K562 (cell line): ENCODE results near the gene TENT4B. TPM values are rescaled to one million over a fixed set of nuclear protein-coding genes. Genes with fewer than 3 reads are reported as not detected.
A peak's percentile ranks its signal among the peaks of the same experiment; 100 is the strongest.

Experiments
- ATAC-seq: fragments of 200-7000 bp; cut with Tn5 transposase; 3 replicates; pipeline ENCODE4 v1.9.1; 2020; ENCODE audit warnings: moderate library complexity
- BruUV-seq: library from RNA; stranded (reverse); fragments of 400-500 nt; replicated peaks from 2 replicates; lab custom pipeline; 2021; lab: Mats Ljungman, UMichigan
- CTCF ChIA-PET: fragments of 300-600 bp; formaldehyde crosslinking; extraction: SDS; loops from one replicate; lab custom pipeline; 2021; ENCODE audit warnings: low intra/inter-chr PET ratio; lab: Yijun Ruan, JAX
- POLR2A ChIA-PET: fragments of 300-600, 350-650 bp; sonication (Branson Sonifier 250); formaldehyde crosslinking; extraction: SDS; loops from one replicate; lab custom pipeline; 2021; ENCODE audit warnings: antibody characterized with exemption, inconsistent platforms; lab: Yijun Ruan, JAX
- DNase-seq, 4 experiments: peaks; one replicate each; pipeline versions ENCODE4 v3.0.0 to v3.0.0-alpha.2; 2011 to 2018; ENCODE audit warnings: low spot score in 3 of 4, mixed read lengths in 3 of 4; ENCODE audit errors: extremely low read depth in 1 of 4
- FAIRE-seq: peaks from 2 replicates; lab custom pipeline; 2011; peaks lifted over from hg19 to GRCh38; lab: Jason Lieb, UNC
- H2AFZ ChIP-seq: 2 replicates; pipeline ENCODE4 v1.6.0; 2011; ENCODE audit warnings: low read depth, low read length, control low read depth, inconsistent platforms
- H3K27ac ChIP-seq: fragments of 200-600 bp; 3 replicates; pipeline ENCODE4 v1.8.0; 2011; ENCODE audit warnings: low read depth, mild to moderate bottlenecking, control low read depth, inconsistent platforms, low read length, moderate library complexity, mixed read lengths; ENCODE audit errors: extremely low read depth
- H3K27me3 ChIP-seq, 2 experiments: fragments of 300-600 bp in 1 of 2; 2 replicates in 1 of 2; 3 replicates in 1 of 2; pipeline versions ENCODE4 v1.6.0 to v1.8.0; 2011; ENCODE audit warnings: inconsistent platforms in 2 of 2, low read length in 2 of 2, mild to moderate bottlenecking in 1 of 2, mixed read lengths in 1 of 2, moderate library complexity in 1 of 2; ENCODE audit not compliant: control insufficient read depth in 2 of 2, insufficient read depth in 2 of 2
- H3K36me3 ChIP-seq: fragments of 300-600 bp; 3 replicates; pipeline ENCODE4 v1.8.0; 2011; ENCODE audit warnings: mild to moderate bottlenecking, low read length, inconsistent platforms; ENCODE audit not compliant: control insufficient read depth, insufficient read depth
- H3K4me1 ChIP-seq, 2 experiments: fragments of 200-600 bp in 1 of 2; replicated peaks in 1 of 2; 2 replicates in 1 of 2; 3 replicates in 1 of 2; pipeline versions ENCODE4 v1.5.1 to v1.8.0; 2011; ENCODE audit warnings: inconsistent platforms in 2 of 2, low read length in 2 of 2, mild to moderate bottlenecking in 1 of 2, mixed read lengths in 1 of 2, moderate library complexity in 1 of 2; ENCODE audit not compliant: control insufficient read depth in 2 of 2, insufficient read depth in 2 of 2
- H3K4me2 ChIP-seq: 2 replicates; pipeline ENCODE4 v1.6.1; 2011; ENCODE audit warnings: low read length, control low read depth, inconsistent platforms, mixed read lengths; ENCODE audit not compliant: insufficient read depth
- H3K4me3 ChIP-seq: fragments of 200-600 bp; sonication (generic), shearing (Covaris generic); 2 replicates; pipeline ENCODE4 v1.5.1; 2016; ENCODE audit warnings: control low read depth, inconsistent platforms
- H3K79me2 ChIP-seq: fragments of 200-600 bp; 3 replicates; pipeline ENCODE4 v1.8.0; 2011; ENCODE audit warnings: low read length, inconsistent platforms; ENCODE audit not compliant: control insufficient read depth, insufficient read depth
- H3K9ac ChIP-seq, 2 experiments: 2 replicates each; pipeline versions ENCODE4 v1.6.0 to v1.6.1; 2011; ENCODE audit warnings: low read depth in 2 of 2, low read length in 2 of 2, control low read depth in 1 of 2, inconsistent platforms in 1 of 2, mild to moderate bottlenecking in 1 of 2, mixed read lengths in 1 of 2; ENCODE audit not compliant: insufficient read depth in 1 of 2
- H3K9me1 ChIP-seq: one replicate; pipeline ENCODE4 v1.6.0; 2011; ENCODE audit warnings: inconsistent platforms, mild to moderate bottlenecking, low read length, moderate library complexity; ENCODE audit not compliant: control insufficient read depth, insufficient read depth
- H3K9me3 ChIP-seq: replicated peaks from 2 replicates; pipeline ENCODE4 v1.5.1; 2011; ENCODE audit warnings: low read depth, low read length, inconsistent platforms; ENCODE audit not compliant: control insufficient read depth, insufficient read depth
- H4K20me1 ChIP-seq: replicated peaks from 2 replicates; pipeline ENCODE4 v1.6.1; 2011; ENCODE audit warnings: low read length, inconsistent platforms, mixed read lengths; ENCODE audit not compliant: control insufficient read depth, insufficient read depth
- CEBPB ChIP-seq: fragments of 450-650 bp; IDR thresholded peaks from 2 replicates; pipeline ENCODE4 v1.6.1; 2016; ENCODE audit warnings: missing genetic modification characterization, missing compliant biosample characterization
- CREB1 ChIP-seq, 2 experiments: sonication (generic) in 1 of 2; formaldehyde crosslinking in 1 of 2; IDR thresholded peaks; 2 replicates each; pipeline versions ENCODE4 v1.6.1 to v1.8.0; 2012 to 2022; ENCODE audit warnings: inconsistent platforms in 1 of 2, mild to moderate bottlenecking in 1 of 2, missing genetic modification reagents in 1 of 2, moderate library complexity in 1 of 2
- PKNOX1 ChIP-seq: fragments of 450-650 bp; IDR thresholded peaks from 2 replicates; pipeline ENCODE4 v1.6.1; 2016
- YBX1 ChIP-seq: fragments of 450-650 bp; IDR thresholded peaks from 2 replicates; pipeline ENCODE4 v1.7.1; 2016; ENCODE audit warnings: mild to moderate bottlenecking
- WGBS: fragments of 100-300 bp; shearing (Covaris generic); methylation state at CpG from one replicate; pipeline ENCODE4 v1.1.6; 2016; ENCODE audit warnings: low coverage, mixed read lengths; ENCODE audit not compliant: insufficient coverage; ENCODE audit errors: missing lambda C conversion rate; 5-methylcytosine and 5-hydroxymethylcytosine counted together
- in situ Hi-C: fragments of 300-500 bp; cut with MboI; formaldehyde crosslinking; loops from 4 replicates; pipeline ENCODE4 v1.15.0; 2018; ENCODE audit warnings: inconsistent platforms, mixed read lengths
- intact Hi-C: fragments of 100-400 bp; cut with micrococcal nuclease; formaldehyde crosslinking; loops from 2 replicates; pipeline ENCODE4 v1.14.2; 2022
- polyA plus RNA-seq, 8 experiments: library from polyadenylated mRNA; depleted of rRNA in 4 of 8; stranded (reverse) in 5 of 8; unstranded in 3 of 8; fragments of >200 nt; fragmentation: Nextera tagmentation in 2 of 8; fragmentation: Illumina TruSeq in 1 of 8; extraction: Ambion mirVana in 2 of 8; extraction: Trizol in 1 of 8; gene quantifications; 2 replicates each; pipeline versions ENCODE4 v1.2.1 to v1.2.3, GENCODE V29; 2011 to 2014; ENCODE audit warnings: inconsistent platforms in 1 of 8, missing spikeins in 1 of 8
- total RNA-seq, 7 experiments: library from RNA; depleted of rRNA in 6 of 7; stranded (reverse); fragments of >200 nt in 6 of 7; fragmentation: Illumina TruSeq in 2 of 7; extraction: Trizol in 2 of 7; gene quantifications; 2 replicates each; pipeline versions ENCODE4 v1.2.1 to v1.2.3, GENCODE V29; 2011 to 2021; ENCODE audit warnings: low replicate concordance in 1 of 7
- TF ChIP-seq, protein P1 (sequence below): fragments of 450-650 bp; formaldehyde crosslinking; IDR thresholded peaks from 2 replicates; pipeline ENCODE4 v1.4.0; 2020; ENCODE audit warnings: mild to moderate bottlenecking

The TENT4B gene
- total and polyA plus RNA-seq, 9 of the 15 experiments (the other 6 are each of a cell fraction or from before 2014, with no cell fraction given): 5.2 to 8.4 (median 7.0) TPM

DNA sequence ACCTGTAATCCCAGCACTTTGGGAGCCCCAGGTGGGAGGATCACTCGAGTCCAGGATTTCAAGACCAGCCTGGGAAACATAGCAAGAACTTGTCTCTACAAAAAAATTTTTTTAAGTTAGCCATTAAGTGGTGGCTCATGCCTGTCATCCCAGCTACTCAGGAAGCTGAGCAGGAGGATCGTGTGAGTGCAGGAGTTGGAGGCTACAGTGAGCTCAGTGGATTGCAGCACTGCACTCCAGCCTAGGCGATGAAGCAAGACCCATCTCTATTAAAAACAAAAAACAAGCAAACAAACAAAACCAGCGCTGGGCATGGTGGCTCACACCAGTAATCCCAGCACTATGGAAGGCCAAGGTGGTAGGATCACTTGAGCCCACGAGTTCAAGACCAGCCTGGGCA is 49.3 kb upstream of the TENT4B start:
- DNase-seq (no peak), ATAC-seq (no peak), FAIRE-seq (no peak)
- Histone ChIP-seq H3K79me2 (no peaks in the 10 kb centered on the region), H4K20me1 (no peaks in the 10 kb centered on the region), H3K9me3 (no peaks in the 10 kb centered on the region), H3K27ac (no peak overlapping the region), H3K27me3 (no peaks in the 10 kb centered on the region), H2AFZ (no peak overlapping the region), H3K9me1 (no peaks in the 10 kb centered on the region), H3K4me3 (no peak overlapping the region), H3K4me2 (no peak overlapping the region), H3K9ac (no peak overlapping the region), H3K4me1 (no peaks in the 10 kb centered on the region), H3K36me3 (peaks cover 66% of the 10 kb centered on the region; the same call in 2 of the 3 replicates)
- intact Hi-C loops: no loop called here
- ChIA-PET POLR2A (no interaction called here), CTCF (no interaction called here)
- in situ Hi-C loops: no loop called here
- 86% methylated on average over 5 of the region's 5 CpGs for WGBS
- BruUV-seq: no TSS peak
- no peak for TF ChIP-seq CREB1 (IDR thresholded peaks at IDR 0.05)
- no peak for TF ChIP-seq CREB1 (CRISPR knock-in tag; IDR thresholded peaks at IDR 0.05)
- TF ChIP-seq CEBPB (tag): peak; percentile 30
- TF ChIP-seq YBX1: no peak

DNA sequence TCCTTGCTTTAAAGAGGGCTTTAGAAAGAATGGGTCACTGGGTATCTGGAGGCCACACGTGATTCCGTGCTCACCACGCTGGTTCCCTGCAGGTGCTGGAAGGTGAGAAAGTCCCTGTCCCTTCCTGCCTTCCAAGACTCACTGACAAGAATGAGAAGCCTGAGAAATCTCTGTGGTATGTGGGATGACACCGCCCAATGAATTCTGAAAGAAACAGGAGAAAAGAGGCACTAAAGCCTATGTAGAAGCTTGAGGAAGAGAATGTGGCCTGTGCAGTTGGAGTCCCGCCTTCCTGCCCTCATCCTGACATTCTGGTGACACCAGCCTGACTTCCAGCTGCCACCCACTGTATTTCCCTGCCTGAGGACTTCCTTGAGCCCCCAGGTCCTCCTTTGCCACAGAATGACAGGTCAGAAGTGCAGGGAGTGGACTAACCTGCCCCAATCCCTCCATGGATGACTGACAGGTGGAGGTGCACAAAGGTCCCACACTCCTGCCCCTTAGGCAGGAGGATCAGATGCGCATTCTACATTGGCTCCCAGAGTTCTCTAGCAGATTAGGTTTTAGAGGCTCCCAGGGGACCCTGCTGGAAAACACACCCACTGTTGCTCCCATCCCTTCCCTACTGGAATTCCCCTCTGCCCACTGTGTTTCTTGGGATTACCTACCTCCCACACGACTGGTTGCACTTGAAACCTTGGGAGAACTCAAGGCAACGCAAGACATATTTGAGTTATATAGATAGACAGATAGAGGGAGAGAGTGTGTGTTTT is 38.6 kb upstream of the TENT4B start:
- FAIRE-seq: no peak
- intact Hi-C loops: no loop called here
- CTCF ChIA-PET: no interaction called here

More for the DNA sequence above, 38.6 kb upstream of the TENT4B start:
- H4K20me1 ChIP-seq: no peaks in the 10 kb centered on the region
- no peaks in the 10 kb centered on the region for H3K79me2 ChIP-seq
- H3K27me3 ChIP-seq: peaks cover 8 to 25% of the 10 kb centered on the region in 2 experiments
- DNase-seq (no peak), ATAC-seq (no peak)
- H3K4me1 ChIP-seq: no peaks in the 10 kb centered on the region
- in situ Hi-C loops: no loop called here
- H3K9me3 ChIP-seq: no peaks in the 10 kb centered on the region
- POLR2A ChIA-PET: interaction anchor here (0.6 kb wide), 1 partner anchor 47 kb away, joined by 3 read pairs; no protein-coding TSS in a partner anchor
- TF ChIP-seq, protein P1, sequence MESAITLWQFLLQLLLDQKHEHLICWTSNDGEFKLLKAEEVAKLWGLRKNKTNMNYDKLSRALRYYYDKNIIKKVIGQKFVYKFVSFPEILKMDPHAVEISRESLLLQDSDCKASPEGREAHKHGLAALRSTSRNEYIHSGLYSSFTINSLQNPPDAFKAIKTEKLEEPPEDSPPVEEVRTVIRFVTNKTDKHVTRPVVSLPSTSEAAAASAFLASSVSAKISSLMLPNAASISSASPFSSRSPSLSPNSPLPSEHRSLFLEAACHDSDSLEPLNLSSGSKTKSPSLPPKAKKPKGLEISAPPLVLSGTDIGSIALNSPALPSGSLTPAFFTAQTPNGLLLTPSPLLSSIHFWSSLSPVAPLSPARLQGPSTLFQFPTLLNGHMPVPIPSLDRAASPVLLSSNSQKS (CRISPR knock-in tag): no peak
- TF ChIP-seq PKNOX1: peak; percentile 41; the same call in 1 of the 2 replicates
- TF ChIP-seq, all 486 proteins: peak for 1
- Histone ChIP-seq H3K9me1 (no peaks in the 10 kb centered on the region), H3K9ac (no peak overlapping the region), H3K27ac (no peak overlapping the region), H3K36me3 (no peaks in the 10 kb centered on the region), H2AFZ (no peak overlapping the region), H3K4me2 (no peak overlapping the region), H3K4me3 (no peak overlapping the region)
- no TSS peak for BruUV-seq
- WGBS: 5% methylated on average over 8 of the region's 8 CpGs
